Superior temporal gyrus (tissue), 1 donor: ENCODE data around the gene NRXN2.
"Not testable (repeated sequence)": the region's sequence is repeated elsewhere in the genome, so short reads cannot be mapped to it uniquely, and the experiment has no call there.

Experiments
- DNase-seq: peaks from one replicate; pipeline ENCODE4 v3.0.0-alpha.2; 2016; ENCODE audit errors: extremely low spot score

NRXN2 gene

GRCh38 chr11:64605656-64606585 lies 117.1 kb downstream of the NRXN2 start:
- no peak for DNase-seq

GRCh38 chr11:64605244-64605560 lies 117.8 kb downstream of the NRXN2 start:
- no peak for DNase-seq

- no peak for DNase-seq
Measured at GRCh38 chr11:64604458-64605243, 118.3 kb downstream of the NRXN2 start.

GRCh38 chr11:64603411-64604110 lies 119.4 kb downstream of the NRXN2 start:
- no peak for DNase-seq

GRCh38 chr11:64602466-64603070 lies 120.4 kb downstream of the NRXN2 start:
- no peak for DNase-seq

GRCh38 chr11:64601605-64602465 lies 121.2 kb downstream of the NRXN2 start:
- no peak for DNase-seq

GRCh38 chr11:64600281-64600992 lies 122.6 kb downstream of the NRXN2 start:
- no peak for DNase-seq

- DNase-seq: no peak
Measured at GRCh38 chr11:64599698-64600211, 123.2 kb downstream of the NRXN2 start.

GRCh38 chr11:64598797-64599697 lies 124.0 kb downstream of the NRXN2 start:
- no peak for DNase-seq

GRCh38 chr11:64598106-64598796 lies 124.7 kb downstream of the NRXN2 start:
- DNase-seq: no peak

- no peak for DNase-seq
Measured at GRCh38 chr11:64597671-64598101, 125.3 kb downstream of the NRXN2 start.

- not testable (repeated sequence) for DNase-seq
Measured at GRCh38 chr11:64595922-64596321, 127.1 kb downstream of the NRXN2 start.

GRCh38 chr11:64594159-64594939 lies 128.6 kb downstream of the NRXN2 start:
- DNase-seq: no peak

- DNase-seq: no peak
Measured at GRCh38 chr11:64593156-64594105, 129.6 kb downstream of the NRXN2 start.

- no peak for DNase-seq
Measured at GRCh38 chr11:64592656-64593055, 130.3 kb downstream of the NRXN2 start.

- DNase-seq: no peak
Measured at GRCh38 chr11:64592234-64592615, 130.8 kb downstream of the NRXN2 start.
